ENCODE results near the gene ACTL10. TPM values are rescaled to one million over a fixed set of nuclear protein-coding genes. Genes with fewer than 3 reads are reported as not detected.

ACTL10 gene
- total and polyA plus RNA-seq, 2 of the 13 experiments (the other 11 are each of a cell fraction or from before 2014, with no cell fraction given), result not detected

DNA sequence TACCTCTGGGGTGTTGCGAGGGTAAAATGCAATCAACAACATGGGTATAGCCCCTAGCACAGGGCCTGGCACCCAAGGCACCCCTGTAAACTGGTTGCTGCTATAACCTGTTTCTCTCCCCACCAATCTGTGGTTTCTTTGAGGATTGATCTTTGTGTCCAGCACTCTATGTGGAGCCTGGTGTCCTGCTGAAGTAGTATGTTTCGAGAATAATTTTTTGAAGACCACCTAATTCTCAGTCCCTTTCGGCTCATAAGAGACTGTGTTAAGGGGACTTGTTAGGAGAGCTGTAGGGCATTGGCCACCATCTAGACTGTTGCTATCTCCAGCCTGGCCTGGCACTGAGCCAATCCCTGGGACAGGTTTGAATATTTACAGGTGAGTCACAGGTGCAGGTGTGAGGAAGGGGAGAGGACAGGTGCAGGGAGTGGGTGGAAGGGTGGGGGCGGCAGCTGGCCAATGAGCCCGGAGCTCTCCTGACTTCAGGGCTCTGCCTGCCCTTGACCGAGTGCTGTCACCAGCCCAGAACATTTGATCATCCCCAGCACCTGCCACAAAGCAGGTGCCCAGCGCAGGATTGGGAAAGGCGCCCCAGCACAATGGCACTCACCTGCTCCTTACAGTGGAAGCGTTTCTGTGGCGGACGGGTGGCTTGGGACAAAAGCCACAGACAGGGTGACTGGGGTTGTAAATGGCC, 12.7 kb upstream of the ACTL10 start (continued):
- TF ChIP-seq, protein P1, sequence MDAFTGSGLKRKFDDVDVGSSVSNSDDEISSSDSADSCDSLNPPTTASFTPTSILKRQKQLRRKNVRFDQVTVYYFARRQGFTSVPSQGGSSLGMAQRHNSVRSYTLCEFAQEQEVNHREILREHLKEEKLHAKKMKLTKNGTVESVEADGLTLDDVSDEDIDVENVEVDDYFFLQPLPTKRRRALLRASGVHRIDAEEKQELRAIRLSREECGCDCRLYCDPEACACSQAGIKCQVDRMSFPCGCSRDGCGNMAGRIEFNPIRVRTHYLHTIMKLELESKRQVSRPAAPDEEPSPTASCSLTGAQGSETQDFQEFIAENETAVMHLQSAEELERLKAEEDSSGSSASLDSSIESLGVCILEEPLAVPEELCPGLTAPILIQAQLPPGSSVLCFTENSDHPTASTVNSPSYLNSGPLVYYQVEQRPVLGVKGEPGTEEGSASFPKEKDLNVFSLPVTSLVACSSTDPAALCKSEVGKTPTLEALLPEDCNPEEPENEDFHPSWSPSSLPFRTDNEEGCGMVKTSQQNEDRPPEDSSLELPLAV (CRISPR knock-in tag; conservative IDR thresholded peaks at IDR 0.05; ENCODE audit: low read depth), result no peak
- TF ChIP-seq ZNF746 (CRISPR knock-in tag; IDR thresholded peaks at IDR 0.05) (no peak), ZNF235 (CRISPR knock-in tag; IDR thresholded peaks at IDR 0.05; ENCODE audit: borderline replicate concordance) (no peak), MXI1 (IDR thresholded peaks at IDR 0.05; ENCODE audit: borderline replicate concordance, low read depth, low read length) (no peak), RARG (CRISPR knock-in tag; IDR thresholded peaks at IDR 0.05; ENCODE audit: low read depth) (no peak), CCAR2 (optimal IDR thresholded peaks at IDR 0.05; ENCODE audit: low read depth, low read length) (no peak), PPARG (CRISPR knock-in tag; conservative IDR thresholded peaks at IDR 0.05) (no peak), ZNF274 (CRISPR knock-in tag; IDR thresholded peaks at IDR 0.05) (no peak), HNRNPUL1 (IDR thresholded peaks at IDR 0.05; ENCODE audit: low read depth, low read length) (no peak), POLR2A (IDR thresholded peaks at IDR 0.05; ENCODE audit: insufficient read depth in 1 of 2, low read depth in 2 of 2, low read length in 2 of 2) (peak in 1 of 2 experiments; percentile 32; a peak in 1 of 4 replicates), MED13 (CRISPR knock-in tag; IDR thresholded peaks at IDR 0.05) (no peak), ZNF430 (CRISPR knock-in tag; IDR thresholded peaks at IDR 0.05) (no peak), NBN (conservative IDR thresholded peaks at IDR 0.05) (no peak), ZNF75D (CRISPR knock-in tag; IDR thresholded peaks at IDR 0.05; ENCODE audit: borderline replicate concordance) (no peak), ZNF230 (CRISPR knock-in tag; IDR thresholded peaks at IDR 0.05) (no peak), MAZ (IDR thresholded peaks at IDR 0.05; ENCODE audit: borderline replicate concordance, low read depth, low read length) (no peak), MAZ (CRISPR knock-in tag; IDR thresholded peaks at IDR 0.05; ENCODE audit: low read depth) (no peak)
- TF ChIP-seq, protein P2, sequence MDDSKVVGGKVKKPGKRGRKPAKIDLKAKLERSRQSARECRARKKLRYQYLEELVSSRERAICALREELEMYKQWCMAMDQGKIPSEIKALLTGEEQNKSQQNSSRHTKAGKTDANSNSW (CRISPR knock-in tag; IDR thresholded peaks at IDR 0.05; ENCODE audit: borderline replicate concordance), result no peak; the same call in 1 of the 2 replicates
- TF ChIP-seq, protein P3, sequence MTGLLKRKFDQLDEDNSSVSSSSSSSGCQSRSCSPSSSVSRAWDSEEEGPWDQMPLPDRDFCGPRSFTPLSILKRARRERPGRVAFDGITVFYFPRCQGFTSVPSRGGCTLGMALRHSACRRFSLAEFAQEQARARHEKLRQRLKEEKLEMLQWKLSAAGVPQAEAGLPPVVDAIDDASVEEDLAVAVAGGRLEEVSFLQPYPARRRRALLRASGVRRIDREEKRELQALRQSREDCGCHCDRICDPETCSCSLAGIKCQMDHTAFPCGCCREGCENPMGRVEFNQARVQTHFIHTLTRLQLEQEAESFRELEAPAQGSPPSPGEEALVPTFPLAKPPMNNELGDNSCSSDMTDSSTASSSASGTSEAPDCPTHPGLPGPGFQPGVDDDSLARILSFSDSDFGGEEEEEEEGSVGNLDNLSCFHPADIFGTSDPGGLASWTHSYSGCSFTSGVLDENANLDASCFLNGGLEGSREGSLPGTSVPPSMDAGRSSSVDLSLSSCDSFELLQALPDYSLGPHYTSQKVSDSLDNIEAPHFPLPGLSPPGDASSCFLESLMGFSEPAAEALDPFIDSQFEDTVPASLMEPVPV (CRISPR knock-in tag; IDR thresholded peaks at IDR 0.05), result peak; percentile 86
- TF ChIP-seq, protein P4, sequence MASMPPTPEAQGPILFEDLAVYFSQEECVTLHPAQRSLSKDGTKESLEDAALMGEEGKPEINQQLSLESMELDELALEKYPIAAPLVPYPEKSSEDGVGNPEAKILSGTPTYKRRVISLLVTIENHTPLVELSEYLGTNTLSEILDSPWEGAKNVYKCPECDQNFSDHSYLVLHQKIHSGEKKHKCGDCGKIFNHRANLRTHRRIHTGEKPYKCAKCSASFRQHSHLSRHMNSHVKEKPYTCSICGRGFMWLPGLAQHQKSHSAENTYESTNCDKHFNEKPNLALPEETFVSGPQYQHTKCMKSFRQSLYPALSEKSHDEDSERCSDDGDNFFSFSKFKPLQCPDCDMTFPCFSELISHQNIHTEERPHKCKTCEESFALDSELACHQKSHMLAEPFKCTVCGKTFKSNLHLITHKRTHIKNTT (CRISPR knock-in tag; IDR thresholded peaks at IDR 0.05), result no peak
- TF ChIP-seq, protein P5, sequence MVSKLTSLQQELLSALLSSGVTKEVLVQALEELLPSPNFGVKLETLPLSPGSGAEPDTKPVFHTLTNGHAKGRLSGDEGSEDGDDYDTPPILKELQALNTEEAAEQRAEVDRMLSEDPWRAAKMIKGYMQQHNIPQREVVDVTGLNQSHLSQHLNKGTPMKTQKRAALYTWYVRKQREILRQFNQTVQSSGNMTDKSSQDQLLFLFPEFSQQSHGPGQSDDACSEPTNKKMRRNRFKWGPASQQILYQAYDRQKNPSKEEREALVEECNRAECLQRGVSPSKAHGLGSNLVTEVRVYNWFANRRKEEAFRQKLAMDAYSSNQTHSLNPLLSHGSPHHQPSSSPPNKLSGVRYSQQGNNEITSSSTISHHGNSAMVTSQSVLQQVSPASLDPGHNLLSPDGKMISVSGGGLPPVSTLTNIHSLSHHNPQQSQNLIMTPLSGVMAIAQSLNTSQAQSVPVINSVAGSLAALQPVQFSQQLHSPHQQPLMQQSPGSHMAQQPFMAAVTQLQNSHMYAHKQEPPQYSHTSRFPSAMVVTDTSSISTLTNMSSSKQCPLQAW (CRISPR knock-in tag; IDR thresholded peaks at IDR 0.05), result 0 out of 2 replicates have a peak, but pooled peaks have one; percentile 4
- TF ChIP-seq, protein P6, sequence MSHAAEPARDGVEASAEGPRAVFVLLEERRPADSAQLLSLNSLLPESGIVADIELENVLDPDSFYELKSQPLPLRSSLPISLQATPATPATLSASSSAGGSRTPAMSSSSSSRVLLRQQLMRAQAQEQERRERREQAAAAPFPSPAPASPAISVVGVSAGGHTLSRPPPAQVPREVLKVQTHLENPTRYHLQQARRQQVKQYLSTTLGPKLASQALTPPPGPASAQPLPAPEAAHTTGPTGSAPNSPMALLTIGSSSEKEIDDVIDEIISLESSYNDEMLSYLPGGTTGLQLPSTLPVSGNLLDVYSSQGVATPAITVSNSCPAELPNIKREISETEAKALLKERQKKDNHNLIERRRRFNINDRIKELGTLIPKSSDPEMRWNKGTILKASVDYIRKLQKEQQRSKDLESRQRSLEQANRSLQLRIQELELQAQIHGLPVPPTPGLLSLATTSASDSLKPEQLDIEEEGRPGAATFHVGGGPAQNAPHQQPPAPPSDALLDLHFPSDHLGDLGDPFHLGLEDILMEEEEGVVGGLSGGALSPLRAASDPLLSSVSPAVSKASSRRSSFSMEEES (CRISPR knock-in tag; IDR thresholded peaks at IDR 0.05), result no peak
